Activated CD4-positive, alpha-beta T cell treated with anti-CD3 and anti-CD28 coated beads, Interleukin-2, amount 50 U/mL, for 48 hours (primary cell): ENCODE measurements around the gene SLC48A1.
A peak's percentile ranks its signal among the peaks of the same experiment; 100 is the strongest.
"Not testable (repeated sequence)": the region's sequence is repeated elsewhere in the genome, so short reads cannot be mapped to it uniquely, and the experiment has no call there.

Source experiments
- DNase-seq, 2 experiments: peaks; one replicate each; pipeline ENCODE4 v3.0.0-alpha.2; 2020

Gene SLC48A1

GRCh38 chr12:47795121-47795813 is 22.2 kb downstream of the SLC48A1 start:
- DNase-seq: no peak

DNA sequence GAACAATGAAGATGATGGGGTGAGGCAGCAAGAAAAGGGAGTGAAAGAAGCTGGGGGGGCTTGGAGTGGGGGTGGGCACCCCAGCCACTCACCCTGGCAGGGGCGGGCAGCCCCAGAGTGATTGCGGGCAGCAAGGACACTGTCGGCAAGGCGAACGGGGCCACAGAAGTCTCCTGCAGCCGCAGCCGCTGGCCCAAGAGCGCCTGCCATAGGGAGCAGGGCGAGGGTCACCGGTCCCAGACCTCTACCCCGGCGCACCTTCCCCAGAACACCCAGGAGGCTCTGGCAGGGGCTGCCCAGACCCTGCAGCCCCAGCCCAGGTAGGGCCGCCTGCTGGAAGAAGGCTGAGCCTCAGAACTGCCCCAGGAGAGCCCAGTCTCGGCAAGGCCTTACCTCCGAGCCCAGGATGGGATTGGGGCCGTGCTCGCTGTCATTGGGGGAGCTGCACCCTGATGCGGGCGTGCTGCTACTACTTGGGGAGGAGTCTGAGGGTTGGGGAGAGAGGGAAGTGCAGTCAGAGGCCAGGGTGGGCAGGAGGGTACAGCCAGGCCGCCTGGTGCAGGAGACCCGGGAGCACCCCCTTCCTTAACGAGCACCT is 22.9 kb downstream of the SLC48A1 start:
- no peak for DNase-seq

GRCh38 chr12:47797441-47797840 is 24.4 kb downstream of the SLC48A1 start:
- no peak for DNase-seq

DNA sequence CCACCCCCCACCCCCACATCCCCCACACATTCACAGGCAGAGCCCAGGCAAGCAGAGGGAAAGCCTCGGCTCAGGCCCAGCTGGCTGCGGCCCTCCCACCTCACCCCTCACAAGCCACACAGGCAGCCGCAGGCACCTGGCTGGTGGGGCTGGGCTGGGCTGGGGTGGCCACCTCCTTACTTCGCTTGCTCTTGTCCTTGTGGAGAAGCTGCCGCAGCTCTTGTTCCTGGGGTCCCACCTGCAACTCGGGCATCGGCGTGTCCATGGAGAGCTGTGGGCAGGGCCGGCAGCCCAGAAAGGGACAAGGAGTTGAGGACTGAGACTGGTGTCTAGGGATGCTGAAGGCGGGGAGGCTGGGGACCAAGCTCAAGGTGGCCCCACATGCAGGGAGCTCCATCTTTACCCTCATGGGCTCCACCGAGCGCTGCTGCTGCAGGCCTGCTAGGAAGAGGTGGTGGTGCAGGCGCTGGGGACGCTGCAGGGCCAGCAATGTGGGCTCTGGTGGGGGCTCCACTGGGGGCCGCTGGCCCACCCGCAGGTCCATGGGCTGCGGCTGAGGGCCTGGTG is 25.4 kb downstream of the SLC48A1 start:
- no peak for DNase-seq

DNA sequence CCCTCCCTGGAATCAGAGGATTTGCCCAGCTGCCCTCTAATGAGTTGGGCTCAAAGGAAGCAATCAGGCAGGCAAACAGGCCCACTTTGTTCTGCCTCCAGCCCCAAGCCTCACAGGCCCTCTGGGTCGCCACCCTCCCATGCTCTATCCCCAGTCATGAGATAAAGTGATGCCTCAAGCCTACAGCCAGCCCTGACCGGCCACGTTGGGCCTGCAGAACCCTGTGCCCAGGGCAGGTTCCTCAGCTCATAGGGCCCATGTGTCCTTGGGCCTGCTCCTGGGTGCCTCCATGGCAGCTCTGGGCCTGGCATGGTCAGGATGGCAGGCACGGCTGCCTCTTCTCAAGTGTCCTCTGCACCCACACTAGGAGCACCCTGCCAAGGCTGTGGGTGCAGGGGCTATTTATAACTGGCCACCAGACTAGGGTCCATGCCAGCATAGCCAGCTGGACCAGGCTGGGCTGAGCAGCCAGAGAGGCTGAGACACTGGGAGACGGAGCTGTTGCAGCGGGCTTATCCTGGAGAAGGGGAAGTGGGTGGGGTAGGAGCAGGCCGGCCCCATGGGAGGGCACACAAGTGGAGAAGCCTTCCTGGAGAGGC is 26.4 kb downstream of the SLC48A1 start:
- no peak for DNase-seq

GRCh38 chr12:47800582-47800981 is 27.5 kb downstream of the SLC48A1 start:
- DNase-seq: no peak

DNA sequence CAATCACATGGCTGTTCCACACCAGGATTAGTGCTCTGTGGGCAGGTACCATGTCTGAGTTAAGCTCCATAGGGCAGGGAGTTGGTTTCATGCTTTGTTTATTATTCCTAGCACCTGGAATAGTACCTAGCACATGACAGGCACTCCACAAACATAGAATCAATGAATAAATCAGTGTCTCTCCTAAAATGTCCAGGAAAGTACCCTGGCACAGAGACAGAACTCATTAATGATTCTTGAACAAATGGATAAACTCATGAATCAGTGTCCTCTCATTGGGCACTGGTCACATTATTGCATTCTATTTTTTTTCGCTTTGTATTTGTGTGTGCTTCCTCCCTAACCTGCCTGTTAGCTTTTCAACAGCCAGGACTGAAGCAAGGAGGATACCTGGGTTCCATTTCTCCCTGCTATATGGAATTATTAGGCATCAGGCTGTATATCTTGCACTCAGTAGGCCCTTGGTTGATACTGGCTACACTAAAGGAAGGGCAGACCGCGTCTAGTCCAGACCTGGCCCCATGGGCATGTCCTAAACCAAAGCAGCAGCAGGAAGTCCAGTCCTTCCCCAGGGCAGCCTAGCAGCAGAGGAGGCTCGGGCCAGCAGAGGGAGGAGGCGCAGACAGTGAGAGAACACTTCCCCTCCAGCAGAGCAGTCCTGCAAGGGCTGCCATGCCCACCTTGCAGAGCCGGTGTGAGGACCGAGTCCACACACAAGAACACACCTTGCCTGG is 28.3 kb downstream of the SLC48A1 start:
- DNase-seq: no peak

- no peak for DNase-seq
Measured at GRCh38 chr12:47801904-47802246, 28.8 kb downstream of the SLC48A1 start.

DNA sequence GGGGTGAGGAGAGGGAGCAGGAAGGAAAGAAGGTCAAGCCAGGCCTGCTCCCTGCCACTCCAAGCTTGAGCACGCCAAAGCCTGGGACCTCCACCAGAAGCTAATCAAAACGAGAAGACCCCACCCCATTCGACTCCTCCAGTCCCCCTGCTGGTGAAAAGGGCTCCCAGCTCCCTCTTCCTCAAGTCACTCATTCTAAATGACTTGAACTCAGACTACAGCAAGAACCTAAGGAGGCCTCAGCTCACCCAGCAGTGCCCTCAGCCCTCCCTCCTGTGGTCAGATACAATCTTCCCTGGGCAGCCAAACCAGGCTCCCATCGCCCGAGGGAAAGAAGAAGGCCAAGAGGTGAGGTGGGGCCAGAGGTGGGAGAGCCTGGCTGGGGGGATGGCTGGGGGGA is 29.3 kb downstream of the SLC48A1 start:
- no peak for DNase-seq

DNA sequence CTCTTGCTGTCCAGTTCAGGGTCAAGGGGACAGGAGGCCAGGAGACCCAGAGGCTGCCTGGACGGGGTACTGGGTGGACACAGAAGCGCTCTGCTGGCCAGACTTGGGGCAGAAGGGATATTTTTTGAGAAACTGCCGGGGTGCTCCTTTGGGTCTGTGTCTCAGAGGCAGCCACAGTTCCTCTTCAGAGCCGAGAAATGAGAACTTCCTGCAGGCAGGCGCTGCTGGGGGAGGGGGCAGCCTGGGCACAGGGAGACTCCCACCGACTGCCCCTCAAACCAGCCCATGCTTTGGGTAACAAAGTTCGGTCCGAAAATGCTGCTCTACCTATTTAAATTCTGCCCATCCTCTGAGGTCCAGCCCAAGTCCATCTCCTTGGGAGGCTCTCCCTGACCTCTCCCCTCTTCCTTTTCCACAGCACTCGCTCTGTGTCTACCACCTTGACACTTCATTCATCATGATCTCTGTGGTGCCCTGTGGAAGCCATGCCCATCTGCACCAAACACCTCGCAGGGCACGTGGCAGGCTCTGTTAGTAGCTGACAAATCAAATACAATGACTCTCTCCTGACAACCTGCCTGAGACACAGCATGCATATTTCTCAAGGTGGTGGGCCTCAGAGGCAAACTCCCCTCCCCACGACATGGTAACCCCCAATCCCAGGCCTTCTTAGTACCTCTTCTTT is 30.3 kb downstream of the SLC48A1 start:
- DNase-seq: no peak

DNA sequence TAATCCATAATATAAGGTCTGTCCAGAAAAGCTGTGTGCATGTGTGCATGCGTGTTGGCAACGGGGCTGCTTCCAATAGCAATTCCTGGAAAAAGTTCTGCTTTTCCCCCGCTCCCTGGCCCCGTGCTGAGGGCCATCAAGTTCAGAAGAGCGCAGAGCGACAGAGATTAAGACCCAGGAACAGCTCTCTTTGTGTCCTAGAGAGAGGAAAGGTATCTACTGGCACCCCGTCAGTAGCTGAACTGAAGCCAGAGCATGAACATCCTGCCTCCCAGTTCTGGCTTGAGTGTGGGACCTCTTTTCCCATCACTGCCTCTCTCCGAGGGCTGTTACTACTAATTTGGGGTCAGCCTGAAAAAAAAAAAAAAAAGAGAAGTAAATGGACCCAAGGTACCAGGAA is 31.1 kb downstream of the SLC48A1 start:
- DNase-seq: no peak

DNA sequence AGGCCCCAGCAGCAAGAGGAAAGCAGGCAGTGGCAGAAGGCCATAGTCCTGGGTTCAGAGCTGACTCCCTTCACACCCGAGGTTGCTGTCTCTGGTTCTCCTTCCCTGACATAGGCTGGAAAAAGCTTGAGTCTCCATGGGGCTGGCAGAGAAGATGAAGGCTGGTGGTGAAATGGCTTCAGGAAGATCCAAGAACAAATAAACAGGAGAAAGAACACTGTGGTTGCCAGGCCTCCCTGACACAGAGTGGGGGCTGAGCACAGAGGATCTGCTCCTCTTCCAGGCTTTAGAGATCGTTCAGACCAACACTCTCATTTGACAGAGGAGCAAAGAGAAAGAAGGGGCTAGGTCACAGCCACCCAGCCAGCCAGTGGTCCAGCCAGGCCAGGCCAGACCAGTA is 32.4 kb downstream of the SLC48A1 start:
- no peak for DNase-seq

GRCh38 chr12:47807338-47807737 is 34.3 kb downstream of the SLC48A1 start:
- no peak for DNase-seq

- DNase-seq: peak; percentile 86 to 90
Measured at GRCh38 chr12:47808050-47808449, 35.0 kb downstream of the SLC48A1 start.

DNA sequence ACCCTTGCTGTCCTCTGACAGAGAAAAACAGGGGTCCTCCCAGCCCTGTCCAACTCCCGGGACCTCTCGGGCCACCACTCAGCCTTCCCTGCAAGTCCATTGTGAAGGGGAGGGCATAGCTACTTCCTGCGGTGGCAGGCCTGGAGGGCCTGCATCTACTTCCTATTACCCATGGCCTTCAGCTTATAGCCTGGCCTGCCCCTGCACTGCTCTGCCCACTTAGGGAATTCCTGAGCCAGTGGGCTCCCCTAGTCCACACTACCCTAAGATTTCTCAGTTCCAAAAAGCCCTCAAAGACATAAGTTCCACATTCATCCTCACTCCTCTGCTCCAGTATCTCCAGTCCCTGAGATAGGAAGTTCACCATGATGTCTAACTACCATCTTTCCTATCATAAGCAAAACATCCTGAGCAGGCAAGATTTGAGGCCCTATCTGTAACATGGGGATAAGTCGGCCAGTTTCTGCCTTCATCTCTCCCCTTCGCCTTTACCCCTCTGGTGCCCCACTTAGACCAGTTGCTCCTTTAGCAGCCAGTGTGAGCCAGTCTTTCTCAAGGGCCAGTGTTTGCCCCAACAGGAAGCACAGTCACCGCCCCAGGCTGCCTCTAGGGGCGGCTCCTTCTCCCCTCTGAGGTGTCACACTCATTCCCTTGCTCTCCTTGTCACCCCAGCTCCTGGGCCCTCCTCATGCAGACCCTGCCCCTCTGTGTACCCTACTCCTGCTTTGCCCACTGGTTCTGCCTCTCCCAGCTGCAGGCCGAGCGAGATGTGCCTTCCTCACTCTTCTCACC is 35.7 kb downstream of the SLC48A1 start:
- peak; percentile 71 to 75 for DNase-seq

- DNase-seq: not testable (repeated sequence)
Measured at GRCh38 chr12:47809518-47809917, 36.5 kb downstream of the SLC48A1 start.

GRCh38 chr12:47811072-47811396 is 38.0 kb downstream of the SLC48A1 start:
- DNase-seq: no peak

DNA sequence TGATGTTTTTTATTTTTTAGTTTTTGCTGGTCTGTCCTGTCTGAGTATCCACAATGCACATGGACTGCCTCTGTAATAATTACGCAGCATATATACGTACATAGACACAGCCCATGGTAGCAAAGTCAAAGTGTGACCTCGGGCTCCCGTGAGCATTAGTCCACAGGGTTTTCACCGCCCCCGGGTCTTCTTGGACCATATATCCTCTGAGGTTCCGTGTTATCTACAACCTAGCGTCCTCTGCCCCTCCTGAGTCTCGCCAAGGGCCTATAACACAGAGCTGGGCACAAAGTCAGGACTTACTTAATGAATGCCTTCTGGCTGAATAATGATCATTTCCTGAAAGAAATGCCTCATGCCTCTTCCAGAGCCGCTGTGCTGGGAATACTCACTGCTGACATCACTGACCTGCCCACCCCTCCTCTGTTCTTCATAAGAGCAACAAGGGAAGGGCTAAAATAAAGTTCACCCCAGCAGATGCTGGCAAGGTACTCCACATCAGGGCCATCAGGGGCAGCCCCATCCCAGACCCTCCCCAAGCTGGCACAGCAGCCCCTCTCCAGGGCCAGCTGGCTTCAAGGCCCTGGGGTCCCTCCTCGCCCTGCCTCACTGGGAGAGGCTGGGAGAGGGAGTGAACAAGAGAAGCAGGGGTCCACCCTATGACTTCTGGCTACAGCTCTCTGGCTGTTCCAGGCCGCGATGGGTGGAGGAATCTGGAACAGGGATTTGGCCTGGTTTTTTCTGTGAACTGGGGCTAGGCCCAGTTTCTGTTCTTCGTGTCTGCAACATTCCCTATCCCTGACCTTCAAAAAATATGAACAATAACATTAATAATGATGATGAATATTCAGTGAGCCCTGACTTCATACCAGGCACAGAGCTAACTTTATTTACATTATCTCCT is 38.8 kb downstream of the SLC48A1 start:
- peak; percentile 28 to 32 for DNase-seq

GRCh38 chr12:47812797-47813510 is 39.9 kb downstream of the SLC48A1 start:
- DNase-seq: peak; percentile 95 to 96

DNA sequence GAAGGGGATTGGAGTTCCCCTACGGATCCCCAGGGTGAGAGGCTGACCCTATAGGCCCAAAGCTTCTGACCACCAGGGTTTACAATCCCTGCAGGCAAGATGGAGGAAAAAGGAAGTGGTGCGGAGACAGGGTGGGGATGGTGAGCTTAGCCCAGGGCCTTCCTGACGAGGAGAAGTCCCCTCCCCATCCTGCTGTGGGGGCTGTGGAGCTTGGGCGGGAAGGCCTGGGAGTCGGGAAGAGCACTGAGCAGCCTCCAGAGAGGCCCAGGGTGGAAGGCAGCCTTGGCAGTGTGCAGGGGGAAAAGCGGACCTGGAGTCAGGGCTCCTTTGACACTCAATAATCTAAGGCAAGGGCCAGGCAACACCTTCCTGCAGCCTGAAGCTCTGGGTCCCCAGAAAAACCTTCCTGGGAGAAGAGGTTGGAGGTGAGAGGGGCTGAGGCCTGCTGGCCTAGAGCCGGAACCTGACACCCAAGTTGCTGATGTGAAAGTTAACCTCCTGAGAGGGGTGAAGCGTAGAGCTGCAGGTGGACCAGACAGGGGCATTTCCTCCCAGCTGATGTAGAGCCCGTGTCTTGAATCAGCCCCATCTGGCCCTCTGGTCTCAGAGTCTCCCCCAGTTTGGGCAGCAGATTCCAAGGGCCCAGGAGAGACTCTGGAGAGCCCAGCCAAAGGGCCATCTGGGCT is 40.6 kb downstream of the SLC48A1 start:
- DNase-seq: peak; percentile 26 to 48
